Epithelial cell of esophagus (primary cell): ENCODE results near the gene LYPD6B.

Experiments used
- DNase-seq: peaks from one replicate; pipeline ENCODE4 v3.0.0; 2010; ENCODE audit warnings: low read depth
- H3K4me3 ChIP-seq: 2 replicates; pipeline ENCODE4 v1.5.1; 2011; ENCODE audit warnings: mild to moderate bottlenecking, low read length, control low read depth
- TF ChIP-seq, protein P1 (sequence below): IDR thresholded peaks from 2 replicates; pipeline ENCODE4 v1.5.1; 2011; ENCODE audit warnings: low read depth, mild to moderate bottlenecking, low read length, control low read depth, inconsistent platforms; ENCODE audit not compliant: insufficient read depth; ENCODE audit errors: missing control alignments

Gene LYPD6B

DNA sequence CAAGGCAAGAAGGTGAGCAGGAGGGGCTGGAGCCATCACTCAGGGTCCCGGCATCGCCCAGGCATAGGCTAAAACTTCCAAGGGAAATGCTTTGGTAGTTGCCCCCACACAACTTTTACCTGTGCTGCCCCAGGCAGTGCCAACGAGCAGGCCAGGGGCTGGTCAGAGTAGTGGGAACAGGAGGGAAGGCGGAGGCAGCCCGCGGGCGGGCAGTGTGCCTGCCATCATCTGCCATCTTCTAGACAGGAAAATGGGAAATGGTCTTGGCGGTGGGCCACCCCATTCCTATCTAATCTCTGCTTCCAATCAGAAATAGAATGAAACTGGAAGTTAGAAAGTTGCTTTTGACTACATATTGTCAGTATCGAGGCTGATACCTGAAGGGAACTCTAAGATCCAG is 26.0 kb upstream of the LYPD6B start:
- no peak overlapping the region for H3K4me3 ChIP-seq
- no peak for DNase-seq
- TF ChIP-seq, protein P1, sequence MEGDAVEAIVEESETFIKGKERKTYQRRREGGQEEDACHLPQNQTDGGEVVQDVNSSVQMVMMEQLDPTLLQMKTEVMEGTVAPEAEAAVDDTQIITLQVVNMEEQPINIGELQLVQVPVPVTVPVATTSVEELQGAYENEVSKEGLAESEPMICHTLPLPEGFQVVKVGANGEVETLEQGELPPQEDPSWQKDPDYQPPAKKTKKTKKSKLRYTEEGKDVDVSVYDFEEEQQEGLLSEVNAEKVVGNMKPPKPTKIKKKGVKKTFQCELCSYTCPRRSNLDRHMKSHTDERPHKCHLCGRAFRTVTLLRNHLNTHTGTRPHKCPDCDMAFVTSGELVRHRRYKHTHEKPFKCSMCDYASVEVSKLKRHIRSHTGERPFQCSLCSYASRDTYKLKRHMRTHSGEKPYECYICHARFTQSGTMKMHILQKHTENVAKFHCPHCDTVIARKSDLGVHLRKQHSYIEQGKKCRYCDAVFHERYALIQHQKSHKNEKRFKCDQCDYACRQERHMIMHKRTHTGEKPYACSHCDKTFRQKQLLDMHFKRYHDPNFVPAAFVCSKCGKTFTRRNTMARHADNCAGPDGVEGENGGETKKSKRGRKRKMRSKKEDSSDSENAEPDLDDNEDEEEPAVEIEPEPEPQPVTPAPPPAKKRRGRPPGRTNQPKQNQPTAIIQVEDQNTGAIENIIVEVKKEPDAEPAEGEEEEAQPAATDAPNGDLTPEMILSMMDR, result no peak

DNA sequence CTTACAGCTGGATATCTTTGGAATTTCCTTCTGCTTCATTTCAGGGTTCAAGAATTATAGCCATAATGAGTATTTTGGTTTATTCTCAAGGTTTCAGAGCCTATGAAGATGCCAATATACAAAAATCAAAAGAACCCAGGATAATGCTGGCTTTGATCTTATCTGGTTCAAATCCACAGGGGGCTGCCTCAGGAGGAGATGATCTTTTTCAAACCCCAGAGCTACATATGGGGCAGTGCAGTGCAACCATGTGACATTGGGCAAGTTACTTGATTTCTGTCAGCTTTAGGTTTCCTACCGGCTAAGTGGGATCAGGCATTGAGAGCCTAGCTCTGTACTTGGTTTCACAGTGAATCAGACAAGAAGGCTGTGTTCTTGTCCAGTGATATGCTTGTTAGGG is 23.0 kb upstream of the LYPD6B start:
- H3K4me3 ChIP-seq, result no peak overlapping the region
- TF ChIP-seq, protein P1, result no peak
- DNase-seq, result no peak

DNA sequence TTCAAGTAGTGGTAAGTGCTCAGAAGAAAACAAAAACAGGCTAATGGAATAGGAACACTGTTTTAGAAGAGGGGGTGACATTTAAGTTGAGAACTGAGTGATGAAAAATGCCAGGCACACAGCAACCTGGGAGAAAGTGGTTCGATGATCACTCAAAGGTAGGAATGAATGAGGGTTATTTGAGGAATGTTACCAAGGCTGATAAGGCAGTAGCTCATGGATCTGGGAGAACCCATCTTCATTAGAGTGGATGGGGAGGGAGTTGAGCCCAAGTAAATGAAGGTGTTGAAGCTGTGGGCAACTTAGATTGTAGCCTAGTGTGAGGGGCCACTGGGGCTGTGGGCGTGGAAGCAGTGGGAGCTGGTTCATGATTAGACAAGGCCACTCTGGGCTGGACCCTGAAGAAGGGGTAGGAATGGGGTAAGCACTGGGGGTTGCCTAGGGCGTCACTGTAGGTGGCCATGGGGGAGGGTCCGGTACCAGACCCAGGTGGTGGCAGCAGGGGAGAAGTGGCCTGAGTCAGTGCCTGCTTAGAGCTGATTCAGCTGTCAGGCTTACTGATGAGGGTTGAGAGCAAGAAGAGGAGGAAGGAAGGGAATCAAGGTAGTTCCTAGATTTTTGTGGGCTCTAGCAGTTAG is 22.5 kb upstream of the LYPD6B start:
- TF ChIP-seq, protein P1, result no peak
- no peak overlapping the region for H3K4me3 ChIP-seq
- DNase-seq, result no peak

DNA sequence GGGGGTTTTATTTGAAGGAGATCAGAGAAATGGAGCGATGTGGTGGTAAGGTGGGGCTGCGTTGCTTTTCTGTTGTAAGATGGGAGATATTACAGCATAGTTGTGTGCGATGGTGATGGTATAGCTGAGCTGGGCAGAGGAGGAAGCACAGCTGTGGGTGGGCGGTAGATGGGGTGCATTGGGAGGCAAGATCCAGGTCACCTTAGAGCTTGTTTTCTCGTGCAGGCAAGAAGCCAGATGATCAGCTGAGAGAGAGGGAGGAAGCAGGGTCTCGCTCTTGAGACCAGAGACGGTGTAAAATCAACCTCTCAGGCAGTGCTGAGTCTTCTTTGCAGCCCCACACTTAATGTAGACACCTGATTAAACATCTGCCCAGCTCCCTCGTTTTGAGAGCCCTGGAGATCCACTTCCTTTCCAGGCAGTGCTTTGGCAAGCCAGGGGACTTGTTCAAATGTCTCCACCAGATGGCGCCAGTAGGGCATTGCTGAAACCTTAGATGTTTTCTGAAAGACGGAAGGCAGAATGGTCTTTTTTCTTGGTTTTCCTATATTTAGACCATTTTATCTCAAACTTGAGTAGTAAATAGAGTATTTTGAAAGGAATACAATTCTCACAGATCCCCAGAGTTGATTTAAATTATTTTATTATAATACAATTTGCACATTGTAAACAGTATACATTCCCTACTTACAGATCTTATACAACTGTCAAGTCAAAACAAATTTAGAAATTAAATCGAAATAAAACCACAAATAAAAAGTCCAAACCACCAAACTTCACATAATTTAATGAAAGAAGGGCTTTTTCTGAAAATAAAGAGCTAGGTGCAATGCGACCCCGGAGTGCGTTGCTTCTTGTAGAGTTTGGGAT is 21.1 kb upstream of the LYPD6B start:
- DNase-seq, result peak; percentile 78
- TF ChIP-seq, protein P1, result peak; percentile 93
- no peak overlapping the region for H3K4me3 ChIP-seq

DNA sequence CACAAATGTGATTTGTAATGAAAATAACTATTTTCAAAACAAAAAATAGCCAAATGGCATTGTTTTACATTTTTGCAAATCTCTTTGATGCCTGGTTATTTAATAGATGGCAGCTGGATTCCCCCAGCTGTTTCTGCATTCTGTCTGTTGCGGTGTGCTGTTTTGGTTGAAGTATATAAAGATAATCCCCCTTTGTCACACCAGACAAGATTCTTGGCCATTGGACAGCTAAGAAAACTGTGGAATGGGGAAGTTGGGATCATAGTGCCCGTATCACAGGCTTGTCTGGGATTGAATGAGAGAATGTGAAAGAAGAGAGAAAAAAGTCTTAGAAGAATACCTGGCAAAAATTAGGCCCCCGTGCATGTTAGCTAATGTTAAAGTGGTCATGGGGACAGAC is 19.5 kb upstream of the LYPD6B start:
- TF ChIP-seq, protein P1, result no peak
- no peak overlapping the region for H3K4me3 ChIP-seq
- no peak for DNase-seq

DNA sequence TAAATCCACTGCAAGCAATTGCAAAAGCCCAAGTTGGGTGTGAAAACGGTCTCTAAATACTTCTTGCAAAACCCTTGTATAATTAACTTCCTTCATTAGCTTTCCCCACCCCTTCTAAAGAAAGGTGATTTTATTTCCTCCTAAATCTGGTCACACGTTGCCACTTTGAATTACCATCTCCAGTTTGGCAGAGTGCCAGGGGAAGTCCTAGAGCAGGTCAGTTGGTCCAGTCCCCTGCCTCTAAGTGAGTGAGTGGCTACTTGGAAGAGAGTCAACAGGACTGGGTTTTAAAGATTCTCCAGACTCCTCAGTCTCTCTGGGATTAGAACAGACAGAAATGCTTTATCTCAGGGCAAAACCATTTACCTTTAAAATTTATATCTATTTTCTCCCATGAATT is 18.7 kb upstream of the LYPD6B start:
- DNase-seq, result peak; percentile 19
- TF ChIP-seq, protein P1, result no peak
- no peak overlapping the region for H3K4me3 ChIP-seq
